Muscle of leg (tissue), 11 donors: Measurements from ENCODE around the gene MYO10. TPM values are rescaled to one million over a fixed set of nuclear protein-coding genes. Genes with fewer than 3 reads are reported as not detected.

Source experiments
- DNase-seq: peaks from one replicate; pipeline ENCODE4 v3.0.0; 2013
- H3K27ac ChIP-seq: one replicate; pipeline ENCODE4 v1.5.1; 2013; ENCODE audit warnings: mild to moderate bottlenecking, low read length, control low read depth
- H3K27me3 ChIP-seq: one replicate; pipeline ENCODE4 v1.6.1; 2013; ENCODE audit warnings: low read length; ENCODE audit not compliant: control insufficient read depth, insufficient read depth
- H3K36me3 ChIP-seq: one replicate; pipeline ENCODE4 v1.6.1; 2013; ENCODE audit warnings: low read length; ENCODE audit not compliant: control insufficient read depth, insufficient read depth
- H3K4me1 ChIP-seq: one replicate; pipeline ENCODE4 v1.6.1; 2013; ENCODE audit warnings: low read length; ENCODE audit not compliant: control insufficient read depth, insufficient read depth
- H3K4me3 ChIP-seq: one replicate; pipeline ENCODE4 v1.5.1; 2013; ENCODE audit warnings: low read length, control low read depth
- H3K9me3 ChIP-seq: replicated peaks from 2 replicates; pipeline ENCODE4 v1.6.1; 2013; ENCODE audit warnings: low read depth, low read length; ENCODE audit not compliant: control insufficient read depth
- WGBS: methylation state at CpG from one replicate; pipeline ENCODE4 v1.1.5; 2013; ENCODE audit warnings: missing lambda C conversion rate; ENCODE audit not compliant: insufficient coverage; 5-methylcytosine and 5-hydroxymethylcytosine counted together
- polyA plus RNA-seq, 8 donors: library from polyadenylated mRNA; unstranded; fragments of 120-200 nt; gene quantifications; one replicate each; pipeline versions ENCODE4 v1.2.1 to v1.2.3, GENCODE V29; 2013; ENCODE audit warnings: inconsistent platforms in 1 of 8, low replicate concordance in 1 of 8; ENCODE audit not compliant: insufficient read length in 8 of 8, insufficient read depth in 1 of 8
- total RNA-seq: library from RNA; stranded (reverse); fragments of 120-200 nt; gene quantifications from one replicate; pipeline ENCODE4 v1.2.4, GENCODE V29; 2013

MYO10 gene
- total and polyA plus RNA-seq, 9 donors: 16.6 to 35.4 (median 30.0) TPM

GRCh38 chr5:16827755-16828154 lies 108.3 kb downstream of the MYO10 start:
- no peaks in the 10 kb centered on the region for H3K27me3 ChIP-seq

DNA sequence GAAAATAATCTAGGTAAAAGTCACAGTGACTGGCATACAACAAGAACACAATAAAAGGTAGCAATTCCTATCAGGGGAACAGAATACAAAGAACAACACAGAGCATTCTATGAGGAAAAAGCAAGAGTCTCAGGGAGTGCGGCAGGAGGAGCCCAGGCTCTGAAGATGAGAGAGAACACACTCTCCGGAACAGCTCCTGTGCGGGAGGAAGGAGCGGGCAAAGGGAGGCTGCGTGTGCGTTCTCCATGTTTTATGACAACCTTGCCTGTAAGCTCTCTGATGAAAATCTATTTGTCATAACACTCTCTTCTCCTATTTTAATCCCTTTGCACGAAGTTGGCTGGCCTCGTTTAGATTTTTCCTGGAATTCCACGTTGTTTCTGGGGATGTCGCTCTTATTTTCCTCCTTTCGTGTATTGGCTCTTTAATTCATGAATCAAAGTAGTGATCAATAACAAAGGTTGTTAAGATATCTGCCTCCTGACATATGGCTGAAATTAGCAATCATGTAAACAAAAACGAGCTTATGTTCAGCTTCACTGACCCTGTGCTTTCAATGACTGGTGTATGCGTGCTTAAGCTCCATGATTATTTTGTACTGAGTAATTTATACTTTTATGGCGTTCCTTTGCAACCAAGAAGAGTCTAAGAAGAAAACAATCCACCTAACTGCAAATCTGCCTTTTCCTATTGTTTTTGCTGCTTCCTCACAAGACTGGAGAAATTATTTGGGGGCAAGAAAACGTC lies 109.5 kb downstream of the MYO10 start:
- Histone ChIP-seq H3K36me3 (no peaks in the 10 kb centered on the region), H3K27ac (no peak overlapping the region), H3K9me3 (no peaks in the 10 kb centered on the region), H3K27me3 (no peaks in the 10 kb centered on the region), H3K4me1 (no peaks in the 10 kb centered on the region), H3K4me3 (no peak overlapping the region)
- 94% methylated on average over 3 of the region's 15 CpGs for WGBS
- no peak for DNase-seq

More at GRCh38 chr5:16827755-16828154, 108.3 kb downstream of the MYO10 start:
- WGBS: 97% methylated on average over 6 of the region's 8 CpGs
- H3K36me3 ChIP-seq: no peaks in the 10 kb centered on the region
- H3K4me3 ChIP-seq: no peak overlapping the region
- no peaks in the 10 kb centered on the region for H3K9me3 ChIP-seq
- no peak for DNase-seq
- H3K4me1 ChIP-seq: no peaks in the 10 kb centered on the region
- H3K27ac ChIP-seq: no peak overlapping the region

DNA sequence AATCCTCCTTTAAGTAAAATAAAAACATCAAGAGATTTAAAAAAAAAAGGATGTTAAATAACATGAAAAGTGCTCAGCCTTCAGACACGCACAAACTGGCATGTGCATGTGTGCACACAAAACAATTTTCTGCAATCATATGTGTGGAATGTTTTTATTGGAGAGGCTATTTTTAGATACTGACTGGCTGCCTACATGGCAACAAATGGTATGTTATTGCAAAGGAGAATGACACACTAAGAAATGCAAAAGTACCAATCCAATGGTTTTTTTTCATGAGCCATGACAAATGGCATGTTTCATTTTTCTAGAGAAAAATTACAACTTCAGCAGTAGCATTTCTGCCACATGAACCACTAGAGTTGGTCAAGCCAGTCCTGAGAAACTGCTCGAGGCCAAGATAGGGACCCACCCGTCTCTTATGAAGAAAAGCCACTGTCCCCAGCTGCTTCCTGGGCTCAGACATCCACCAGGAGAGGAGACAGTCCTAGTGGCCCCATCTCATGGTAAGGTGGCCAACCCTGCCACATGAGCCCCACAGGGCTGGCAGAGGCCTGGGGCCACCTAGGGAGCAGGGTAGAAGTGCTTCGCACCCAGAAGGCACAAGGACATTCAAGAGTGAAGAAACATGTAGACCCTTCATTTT lies 116.4 kb downstream of the MYO10 start:
- peak overlapping the region; percentile 83 for H3K27ac ChIP-seq

DNA sequence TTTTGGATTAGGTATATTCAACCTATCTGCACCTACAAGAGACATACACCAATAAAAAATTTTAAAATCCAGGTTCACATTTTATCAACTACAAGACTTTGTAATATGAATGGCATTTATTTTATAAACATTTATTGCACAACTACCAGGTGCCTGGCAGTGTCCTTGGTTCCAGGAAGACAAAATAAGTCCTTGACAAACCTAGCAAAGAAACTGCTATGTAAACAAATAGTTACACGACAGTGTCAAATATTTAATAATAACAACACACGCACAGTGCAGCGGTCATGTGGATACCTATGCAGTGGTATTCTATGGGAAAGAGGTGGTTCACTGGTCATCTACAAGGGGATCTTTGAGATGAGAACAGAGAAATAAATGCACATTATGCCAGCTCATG lies 120.7 kb downstream of the MYO10 start:
- Histone ChIP-seq H3K27me3 (no peaks in the 10 kb centered on the region), H3K36me3 (peaks cover 2% of the 10 kb centered on the region), H3K4me3 (no peak overlapping the region), H3K9me3 (no peaks in the 10 kb centered on the region), H3K27ac (no peak overlapping the region), H3K4me1 (peaks cover 10% of the 10 kb centered on the region)
- no CpG with 5 or more reads among the region's 3 CpGs for WGBS
- no peak for DNase-seq

More for the DNA sequence above, 116.4 kb downstream of the MYO10 start:
- H3K4me3 ChIP-seq: no peak overlapping the region
- no peaks in the 10 kb centered on the region for H3K27me3 ChIP-seq
- H3K9me3 ChIP-seq: no peaks in the 10 kb centered on the region
- peak; percentile 60 for DNase-seq
- no peaks in the 10 kb centered on the region for H3K36me3 ChIP-seq
- 90% methylated on average over 3 of the region's 4 CpGs for WGBS
- H3K4me1 ChIP-seq: peaks cover 9% of the 10 kb centered on the region

- WGBS: no CpG with 5 or more reads among the region's 4 CpGs
Observed at GRCh38 chr5:16812911-16813310, 123.2 kb downstream of the MYO10 start.

DNA sequence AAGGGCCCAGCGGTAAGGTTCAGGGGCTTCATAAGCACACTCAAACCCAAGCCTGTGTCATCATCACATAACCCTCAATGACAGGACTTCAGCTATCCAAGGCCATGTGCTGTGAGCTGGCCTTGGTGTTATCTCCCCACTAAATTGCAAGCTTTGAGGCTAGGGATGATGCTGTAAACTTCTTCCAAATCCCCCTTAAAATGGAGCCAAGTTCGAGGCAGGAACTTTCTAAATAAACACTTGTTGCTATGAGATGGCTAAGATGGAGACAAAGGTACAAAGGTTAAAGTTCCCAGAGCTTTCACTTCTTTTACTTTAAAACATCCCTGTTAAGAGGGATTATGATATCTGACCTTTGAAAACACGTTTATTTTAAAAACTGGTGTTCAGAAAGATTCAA lies 123.6 kb downstream of the MYO10 start:
- Histone ChIP-seq H3K27me3 (no peaks in the 10 kb centered on the region), H3K27ac (no peak overlapping the region), H3K4me1 (peaks cover 29% of the 10 kb centered on the region), H3K4me3 (no peak overlapping the region), H3K9me3 (no peaks in the 10 kb centered on the region), H3K36me3 (peaks cover 2% of the 10 kb centered on the region)
- whole genome bisulfite sequencing: no CpG with 5 or more reads among the region's 3 CpGs
- no peak for DNase-seq

More at GRCh38 chr5:16812911-16813310, 123.2 kb downstream of the MYO10 start:
- H3K4me3 ChIP-seq: no peak overlapping the region
- peaks cover 2% of the 10 kb centered on the region for H3K36me3 ChIP-seq
- H3K27me3 ChIP-seq: no peaks in the 10 kb centered on the region
- DNase-seq: no peak
- peaks cover 25% of the 10 kb centered on the region for H3K4me1 ChIP-seq
- H3K9me3 ChIP-seq: no peaks in the 10 kb centered on the region
- no peak overlapping the region for H3K27ac ChIP-seq

- H3K27me3 ChIP-seq: no peaks in the 10 kb centered on the region
- 67% methylated on average over 8 of the region's 9 CpGs for WGBS
Observed at GRCh38 chr5:16810208-16810854, 125.8 kb downstream of the MYO10 start.

GRCh38 chr5:16809395-16810207 lies 126.5 kb downstream of the MYO10 start:
- peak; percentile 74 for DNase-seq
- 55% methylated on average over 5 of the region's 12 CpGs for WGBS
- Histone ChIP-seq H3K4me3 (no peak overlapping the region), H3K27ac (peak overlapping the region; percentile 38), H3K9me3 (no peaks in the 10 kb centered on the region), H3K27me3 (no peaks in the 10 kb centered on the region), H3K4me1 (peaks cover 42% of the 10 kb centered on the region), H3K36me3 (peaks cover 2% of the 10 kb centered on the region)

More at GRCh38 chr5:16810208-16810854, 125.8 kb downstream of the MYO10 start:
- Histone ChIP-seq H3K4me3 (no peak overlapping the region), H3K27ac (no peak overlapping the region), H3K9me3 (no peaks in the 10 kb centered on the region), H3K36me3 (peaks cover 2% of the 10 kb centered on the region), H3K4me1 (peaks cover 42% of the 10 kb centered on the region)
- no peak for DNase-seq

DNA sequence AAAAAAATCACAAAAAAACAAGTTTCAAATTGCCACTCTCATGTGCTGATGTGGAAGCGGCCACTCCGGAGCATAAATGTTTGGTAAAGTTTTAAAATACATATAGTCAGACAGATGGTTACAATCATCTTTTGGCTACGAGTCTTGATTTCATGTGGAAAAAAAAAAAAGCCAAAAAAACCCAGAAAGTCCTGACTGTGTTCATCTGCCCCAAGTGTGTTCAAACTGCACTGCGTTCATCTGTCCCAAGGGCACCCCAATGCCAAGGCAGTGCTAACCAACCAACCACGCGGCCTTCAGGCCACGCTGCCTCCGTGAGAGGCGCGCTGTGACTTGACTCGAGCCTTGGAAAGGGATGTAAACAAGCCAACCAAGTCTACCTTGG lies 127.1 kb downstream of the MYO10 start:
- DNase-seq: peak; percentile 87
- Histone ChIP-seq H3K4me1 (peaks cover 42% of the 10 kb centered on the region), H3K9me3 (no peaks in the 10 kb centered on the region), H3K27ac (no peak overlapping the region), H3K27me3 (no peaks in the 10 kb centered on the region), H3K4me3 (no peak overlapping the region), H3K36me3 (peaks cover 2% of the 10 kb centered on the region)
- WGBS: 67% methylated on average over 4 of the region's 11 CpGs
